ENCODE data around the gene RCOR1.
"Not testable (repeated sequence)": the region's sequence is repeated elsewhere in the genome, so short reads cannot be mapped to it uniquely, and the experiment has no call there.

The RCOR1 gene

GRCh38 chr14:102761206-102761605, 168.8 kb downstream of the RCOR1 start:
- no peak overlapping the region for H3K27ac ChIP-seq (ENCODE audit: low read length)
- H3K9me3 ChIP-seq (ENCODE audit: control insufficient read depth in 1 of 2, low read length in 2 of 2), result no peaks in the 10 kb centered on the region
- H3K27me3 ChIP-seq (ENCODE audit: low read depth, low read length), result no peaks in the 10 kb centered on the region
- H3K4me1 ChIP-seq (ENCODE audit: control insufficient read depth in 1 of 2, insufficient read depth in 2 of 2, low read length in 2 of 2), result peaks cover 0 to 3% of the 10 kb centered on the region in 2 donors
- H3K4me3 ChIP-seq (ENCODE audit: low read depth in 1 of 2, low read length in 2 of 2), result no peak overlapping the region
- no peaks in the 10 kb centered on the region for H3K36me3 ChIP-seq (ENCODE audit: control insufficient read depth in 1 of 2, insufficient read depth in 2 of 2, low read length in 2 of 2)

- Histone ChIP-seq H3K27ac (ENCODE audit: low read length) (no peak overlapping the region), H3K4me3 (ENCODE audit: low read depth in 1 of 2, low read length in 2 of 2) (no peak overlapping the region), H3K36me3 (ENCODE audit: control insufficient read depth in 1 of 2, insufficient read depth in 2 of 2, low read length in 2 of 2) (no peaks in the 10 kb centered on the region), H3K9me3 (ENCODE audit: control insufficient read depth in 1 of 2, low read length in 2 of 2) (no peaks in the 10 kb centered on the region), H3K4me1 (ENCODE audit: control insufficient read depth in 1 of 2, insufficient read depth in 2 of 2, low read length in 2 of 2) (peaks cover 0 to 3% of the 10 kb centered on the region in 2 donors), H3K27me3 (ENCODE audit: low read depth, low read length) (no peaks in the 10 kb centered on the region)
Observed at GRCh38 chr14:102764220-102764671, 171.8 kb downstream of the RCOR1 start.

- not testable (repeated sequence) for H3K27me3 ChIP-seq (ENCODE audit: low read depth, low read length); H3K4me1 ChIP-seq (ENCODE audit: control insufficient read depth in 1 of 2, insufficient read depth in 2 of 2, low read length in 2 of 2); H3K9me3 ChIP-seq (ENCODE audit: control insufficient read depth in 1 of 2, low read length in 2 of 2); H3K36me3 ChIP-seq (ENCODE audit: control insufficient read depth in 1 of 2, insufficient read depth in 2 of 2, low read length in 2 of 2); H3K4me3 ChIP-seq (ENCODE audit: low read depth in 1 of 2, low read length in 2 of 2); H3K27ac ChIP-seq (ENCODE audit: low read length)
Observed at GRCh38 chr14:102765770-102766169, 173.3 kb downstream of the RCOR1 start.

GRCh38 chr14:102768223-102769048, 176.0 kb downstream of the RCOR1 start:
- no peak overlapping the region for H3K4me3 ChIP-seq (ENCODE audit: low read depth in 1 of 2, low read length in 2 of 2)
- H3K27me3 ChIP-seq (ENCODE audit: low read depth, low read length), result no peaks in the 10 kb centered on the region
- no peaks in the 10 kb centered on the region for H3K9me3 ChIP-seq (ENCODE audit: control insufficient read depth in 1 of 2, low read length in 2 of 2)
- no peak overlapping the region for H3K27ac ChIP-seq (ENCODE audit: low read length)
- no peaks in the 10 kb centered on the region for H3K4me1 ChIP-seq (ENCODE audit: control insufficient read depth in 1 of 2, insufficient read depth in 2 of 2, low read length in 2 of 2)
- no peaks in the 10 kb centered on the region for H3K36me3 ChIP-seq (ENCODE audit: control insufficient read depth in 1 of 2, insufficient read depth in 2 of 2, low read length in 2 of 2)

- H3K4me3 ChIP-seq (ENCODE audit: low read depth in 1 of 2, low read length in 2 of 2), result no peak overlapping the region
- H3K4me1 ChIP-seq (ENCODE audit: control insufficient read depth in 1 of 2, insufficient read depth in 2 of 2, low read length in 2 of 2), result no peaks in the 10 kb centered on the region
- no peaks in the 10 kb centered on the region for H3K36me3 ChIP-seq (ENCODE audit: control insufficient read depth in 1 of 2, insufficient read depth in 2 of 2, low read length in 2 of 2)
- H3K9me3 ChIP-seq (ENCODE audit: control insufficient read depth in 1 of 2, low read length in 2 of 2), result no peaks in the 10 kb centered on the region
- no peak overlapping the region for H3K27ac ChIP-seq (ENCODE audit: low read length)
- no peaks in the 10 kb centered on the region for H3K27me3 ChIP-seq (ENCODE audit: low read depth, low read length)
Observed at GRCh38 chr14:102769049-102769327, 176.5 kb downstream of the RCOR1 start.

GRCh38 chr14:102770147-102771123, 178.0 kb downstream of the RCOR1 start:
- Histone ChIP-seq H3K27me3 (ENCODE audit: low read depth, low read length) (no peaks in the 10 kb centered on the region), H3K36me3 (ENCODE audit: control insufficient read depth in 1 of 2, insufficient read depth in 2 of 2, low read length in 2 of 2) (no peaks in the 10 kb centered on the region), H3K27ac (ENCODE audit: low read length) (no peak overlapping the region), H3K9me3 (ENCODE audit: control insufficient read depth in 1 of 2, low read length in 2 of 2) (no peaks in the 10 kb centered on the region), H3K4me3 (ENCODE audit: low read depth in 1 of 2, low read length in 2 of 2) (no peak overlapping the region), H3K4me1 (ENCODE audit: control insufficient read depth in 1 of 2, insufficient read depth in 2 of 2, low read length in 2 of 2) (peaks cover 0 to 5% of the 10 kb centered on the region in 2 donors)

GRCh38 chr14:102771144-102771543, 178.7 kb downstream of the RCOR1 start:
- H3K27me3 ChIP-seq (ENCODE audit: low read depth, low read length), result no peaks in the 10 kb centered on the region
- H3K4me3 ChIP-seq (ENCODE audit: low read depth in 1 of 2, low read length in 2 of 2), result no peak overlapping the region
- no peak overlapping the region for H3K27ac ChIP-seq (ENCODE audit: low read length)
- H3K4me1 ChIP-seq (ENCODE audit: control insufficient read depth in 1 of 2, insufficient read depth in 2 of 2, low read length in 2 of 2), result peaks cover 0 to 5% of the 10 kb centered on the region in 2 donors
- H3K36me3 ChIP-seq (ENCODE audit: control insufficient read depth in 1 of 2, insufficient read depth in 2 of 2, low read length in 2 of 2), result no peaks in the 10 kb centered on the region
- H3K9me3 ChIP-seq (ENCODE audit: control insufficient read depth in 1 of 2, low read length in 2 of 2), result no peaks in the 10 kb centered on the region

- Histone ChIP-seq H3K36me3 (ENCODE audit: control insufficient read depth in 1 of 2, insufficient read depth in 2 of 2, low read length in 2 of 2) (no peaks in the 10 kb centered on the region), H3K27ac (ENCODE audit: low read length) (no peak overlapping the region), H3K4me3 (ENCODE audit: low read depth in 1 of 2, low read length in 2 of 2) (no peak overlapping the region), H3K27me3 (ENCODE audit: low read depth, low read length) (no peaks in the 10 kb centered on the region), H3K9me3 (ENCODE audit: control insufficient read depth in 1 of 2, low read length in 2 of 2) (no peaks in the 10 kb centered on the region), H3K4me1 (ENCODE audit: control insufficient read depth in 1 of 2, insufficient read depth in 2 of 2, low read length in 2 of 2) (peaks cover 0 to 5% of the 10 kb centered on the region in 2 donors)
Observed at GRCh38 chr14:102772781-102773570, 180.5 kb downstream of the RCOR1 start.

GRCh38 chr14:102774391-102775153, 182.1 kb downstream of the RCOR1 start:
- peaks cover 10 to 12% of the 10 kb centered on the region in 2 donors for H3K4me1 ChIP-seq (ENCODE audit: control insufficient read depth in 1 of 2, insufficient read depth in 2 of 2, low read length in 2 of 2)
- no peaks in the 10 kb centered on the region for H3K9me3 ChIP-seq (ENCODE audit: control insufficient read depth in 1 of 2, low read length in 2 of 2)
- H3K4me3 ChIP-seq (ENCODE audit: low read depth in 1 of 2, low read length in 2 of 2), result no peak overlapping the region
- peak overlapping the region; percentile 51 for H3K27ac ChIP-seq (ENCODE audit: low read length)
- H3K36me3 ChIP-seq (ENCODE audit: control insufficient read depth in 1 of 2, insufficient read depth in 2 of 2, low read length in 2 of 2), result no peaks in the 10 kb centered on the region
- no peaks in the 10 kb centered on the region for H3K27me3 ChIP-seq (ENCODE audit: low read depth, low read length)

- Histone ChIP-seq H3K9me3 (ENCODE audit: control insufficient read depth in 1 of 2, low read length in 2 of 2) (no peaks in the 10 kb centered on the region), H3K36me3 (ENCODE audit: control insufficient read depth in 1 of 2, insufficient read depth in 2 of 2, low read length in 2 of 2) (no peaks in the 10 kb centered on the region), H3K4me3 (ENCODE audit: low read depth in 1 of 2, low read length in 2 of 2) (no peak overlapping the region), H3K27me3 (ENCODE audit: low read depth, low read length) (no peaks in the 10 kb centered on the region), H3K27ac (ENCODE audit: low read length) (peak overlapping the region; percentile 23), H3K4me1 (ENCODE audit: control insufficient read depth in 1 of 2, insufficient read depth in 2 of 2, low read length in 2 of 2) (peaks cover 12 to 17% of the 10 kb centered on the region in 2 donors)
Observed at GRCh38 chr14:102775855-102776760, 183.7 kb downstream of the RCOR1 start.

All from muscle layer of duodenum (tissue), 2 donors.